Adrenal gland (tissue), 12 donors: Measurements from ENCODE around the gene TSR2. TPM values are rescaled to one million over a fixed set of nuclear protein-coding genes. Genes with fewer than 3 reads are reported as not detected.

ENCODE experiments used
- DNase-seq, 7 donors: peaks; one replicate each; pipeline ENCODE4 v3.0.0-alpha.2; 2019 to 2020
- H3K27ac ChIP-seq, 5 donors: fragments of 200-600 bp; sonication (generic) in 4 of 5; 1 replicate in 3 of 5; 2 replicates in 2 of 5; pipeline versions ENCODE4 v1.5.1 to v1.8.0; 2016 to 2020; ENCODE audit warnings: mild to moderate bottlenecking in 1 of 5
- H3K27me3 ChIP-seq: fragments of 200-600 bp; 2 replicates; pipeline ENCODE4 v1.8.0; 2021
- H3K36me3 ChIP-seq, 2 donors: fragments of 200-600 bp; replicated peaks in 1 of 2; 1 replicate in 1 of 2; 2 replicates in 1 of 2; pipeline versions ENCODE4 v1.5.1 to v1.8.0; 2018 to 2022
- H3K4me1 ChIP-seq, 2 donors: fragments of 200-600 bp; replicated peaks in 1 of 2; 1 replicate in 1 of 2; 2 replicates in 1 of 2; pipeline versions ENCODE4 v1.5.1 to v1.8.0; 2018 to 2021
- H3K4me3 ChIP-seq, 4 donors: fragments of 200-600 bp; sonication (generic) in 3 of 4; one replicate each; pipeline ENCODE4 v1.5.1; 2016 to 2018
- H3K9me3 ChIP-seq, 3 donors: fragments of 200-600 bp; sonication (generic) in 1 of 3; replicated peaks in 1 of 3; 1 replicate in 2 of 3; 2 replicates in 1 of 3; pipeline versions ENCODE4 v1.5.1 to v1.8.0; 2016 to 2021
- POLR2A ChIP-seq, 2 donors: fragments of 450-650 bp; IDR thresholded peaks; one replicate each; pipeline ENCODE4 v1.6.1; 2017; ENCODE audit warnings: antibody characterized with exemption in 2 of 2, mild to moderate bottlenecking in 2 of 2, moderate library complexity in 1 of 2
- WGBS, 4 donors: extraction: QIAGEN DNeasy Blood & Tissue Kit in 2 of 4; methylation state at CpG; one replicate each; pipeline versions ENCODE4 v1.1.5 to v1.1.7; 2013 to 2017; 5-methylcytosine and 5-hydroxymethylcytosine counted together
- intact Hi-C, 2 donors: fragments of 100-400 bp; cut with DNase I; formaldehyde crosslinking; loops; one replicate each; pipeline versions ENCODE4 v1.14.1 to v1.15.0; 2022 to 2023
- polyA plus RNA-seq, 3 donors: library from polyadenylated mRNA; stranded (reverse); fragments of 200-250 nt in 2 of 3; fragments of 350-450 nt in 1 of 3; fragmentation: Illumina TruSeq in 1 of 3; extraction: RNeasy Lipid Tissue Mini Kit (QIAGEN cat#74804) in 1 of 3; gene quantifications; one replicate each; pipeline ENCODE4 v1.2.3, GENCODE V29; 2013 to 2014
- total RNA-seq, 9 donors: library from RNA; depleted of rRNA in 4 of 9; stranded (reverse); fragments of >200 nt in 4 of 9; fragments of 120-200 nt in 1 of 9; fragmentation: NEBNext Ultra II Directional in 1 of 9; extraction: Animal tissue kit (Norgen Biotek cat#: 25700) in 1 of 9; gene quantifications; one replicate each; pipeline versions ENCODE4 v1.1.0 to v1.2.4, GENCODE V29; 2013 to 2023
- TF ChIP-seq, protein P1 (sequence below), 6 experiments: fragments of 450-650 bp in 4 of 6; fragments of 200-600 bp in 2 of 6; sonication (generic) in 1 of 6; IDR thresholded peaks; 1 replicate in 5 of 6; 2 replicates in 1 of 6; pipeline versions ENCODE4 v1.5.1 to v1.8.0; 2016 to 2021; ENCODE audit warnings: antibody characterized with exemption in 6 of 6, mild to moderate bottlenecking in 2 of 6, moderate library complexity in 1 of 6
- donor health status: healthy with polysubstance abuse.
- donor health status: Bipolar disorder and iron deficiency.
- donor health status: DM: yes; HTN: yes; CAD: no.
- donor health status: DM: no; HTN: no; CAD: no.
- donor health status: DM: no; HTN: no; CAD: no.
- donor health status: DM: yes; HTN: yes; CAD: no.

The TSR2 gene
- total and polyA plus RNA-seq, 12 donors, result 22.7 to 72.9 (median 50.2) TPM

DNA sequence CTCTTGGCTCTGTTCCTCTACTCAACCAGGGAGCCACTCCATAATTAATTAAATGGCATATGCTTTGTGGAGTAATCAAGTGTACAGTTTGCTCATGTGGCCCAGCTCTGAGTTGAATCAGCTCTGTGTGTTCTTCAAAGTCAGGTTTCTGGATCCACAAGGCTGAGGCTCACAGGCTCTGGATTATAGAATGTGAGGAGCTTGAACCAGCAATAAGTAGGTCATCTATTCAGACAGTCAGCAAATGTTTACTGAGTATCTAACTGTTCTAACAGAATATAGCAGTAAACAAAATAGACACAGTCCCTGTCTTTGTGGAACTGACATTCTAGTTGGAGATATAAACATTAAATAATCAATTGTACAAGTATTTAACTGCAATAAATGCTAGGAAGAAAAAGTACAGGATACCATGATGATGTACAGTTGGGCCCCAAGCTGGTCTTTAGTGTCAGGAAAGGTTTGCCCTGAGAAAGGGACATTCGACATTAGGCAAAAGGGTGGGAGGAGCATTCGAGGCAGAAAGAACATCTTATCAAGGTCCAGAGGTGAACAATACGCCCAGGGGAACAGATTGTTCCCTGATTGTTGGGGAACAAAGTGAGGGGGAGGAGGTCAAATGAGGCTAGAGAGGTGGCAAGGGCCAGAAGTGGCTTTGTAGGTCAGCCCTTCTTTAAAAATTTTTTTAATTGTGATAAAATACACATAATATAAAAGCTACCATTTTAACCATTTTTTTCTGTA, 20.5 kb upstream of the TSR2 start:
- TF ChIP-seq POLR2A (IDR thresholded peaks at IDR 0.05), result no peak
- TF ChIP-seq, protein P1, sequence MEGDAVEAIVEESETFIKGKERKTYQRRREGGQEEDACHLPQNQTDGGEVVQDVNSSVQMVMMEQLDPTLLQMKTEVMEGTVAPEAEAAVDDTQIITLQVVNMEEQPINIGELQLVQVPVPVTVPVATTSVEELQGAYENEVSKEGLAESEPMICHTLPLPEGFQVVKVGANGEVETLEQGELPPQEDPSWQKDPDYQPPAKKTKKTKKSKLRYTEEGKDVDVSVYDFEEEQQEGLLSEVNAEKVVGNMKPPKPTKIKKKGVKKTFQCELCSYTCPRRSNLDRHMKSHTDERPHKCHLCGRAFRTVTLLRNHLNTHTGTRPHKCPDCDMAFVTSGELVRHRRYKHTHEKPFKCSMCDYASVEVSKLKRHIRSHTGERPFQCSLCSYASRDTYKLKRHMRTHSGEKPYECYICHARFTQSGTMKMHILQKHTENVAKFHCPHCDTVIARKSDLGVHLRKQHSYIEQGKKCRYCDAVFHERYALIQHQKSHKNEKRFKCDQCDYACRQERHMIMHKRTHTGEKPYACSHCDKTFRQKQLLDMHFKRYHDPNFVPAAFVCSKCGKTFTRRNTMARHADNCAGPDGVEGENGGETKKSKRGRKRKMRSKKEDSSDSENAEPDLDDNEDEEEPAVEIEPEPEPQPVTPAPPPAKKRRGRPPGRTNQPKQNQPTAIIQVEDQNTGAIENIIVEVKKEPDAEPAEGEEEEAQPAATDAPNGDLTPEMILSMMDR (IDR thresholded peaks at IDR 0.05), result no peak
- 17 to 31% (median 21%) methylated on average over 3 of the region's 3 CpGs for WGBS, 4 donors
- DNase-seq, result peak in 5 of 7 donors; percentile 9 to 61 (median 25)
- no peaks in the 10 kb centered on the region for H3K36me3 ChIP-seq
- intact Hi-C loops, result no loop called here
- no peak overlapping the region for H3K4me3 ChIP-seq
- H3K27me3 ChIP-seq, result no peaks in the 10 kb centered on the region
- H3K4me1 ChIP-seq, result no peaks in the 10 kb centered on the region
- H3K9me3 ChIP-seq, result no peaks in the 10 kb centered on the region
- peak overlapping the region in 3 of 5 donors; percentile 1 to 40 (median 5) for H3K27ac ChIP-seq

DNA sequence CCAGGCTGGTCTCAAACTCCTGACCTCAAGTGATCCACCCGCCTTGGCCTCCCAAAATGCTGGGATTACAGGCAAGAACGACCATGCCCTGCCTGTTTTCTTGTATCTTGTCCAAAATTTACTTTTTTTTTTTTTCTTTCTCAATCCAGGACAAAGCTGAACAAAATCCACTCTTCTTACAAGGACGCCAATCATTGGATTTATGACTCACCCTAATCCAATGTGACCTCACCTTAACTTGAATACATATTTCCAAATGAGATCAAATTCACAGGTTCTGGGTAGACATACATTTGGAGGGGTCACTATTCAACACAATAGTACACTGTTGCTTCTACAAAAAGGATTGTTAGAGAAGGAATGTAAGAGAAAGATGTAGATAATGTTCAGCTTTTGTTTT, 18.0 kb upstream of the TSR2 start:
- Histone ChIP-seq H3K27ac (no peak overlapping the region), H3K4me3 (no peak overlapping the region), H3K27me3 (no peaks in the 10 kb centered on the region), H3K9me3 (no peaks in the 10 kb centered on the region), H3K36me3 (no peaks in the 10 kb centered on the region), H3K4me1 (no peaks in the 10 kb centered on the region)
- WGBS, 4 donors, result 54 to 62% (median 58%) methylated on average over 3 of the region's 3 CpGs
- intact Hi-C loops, result no loop called here
- DNase-seq, result no peak
- TF ChIP-seq POLR2A (IDR thresholded peaks at IDR 0.05), result no peak
- TF ChIP-seq, protein P1 (IDR thresholded peaks at IDR 0.05), result no peak

DNA sequence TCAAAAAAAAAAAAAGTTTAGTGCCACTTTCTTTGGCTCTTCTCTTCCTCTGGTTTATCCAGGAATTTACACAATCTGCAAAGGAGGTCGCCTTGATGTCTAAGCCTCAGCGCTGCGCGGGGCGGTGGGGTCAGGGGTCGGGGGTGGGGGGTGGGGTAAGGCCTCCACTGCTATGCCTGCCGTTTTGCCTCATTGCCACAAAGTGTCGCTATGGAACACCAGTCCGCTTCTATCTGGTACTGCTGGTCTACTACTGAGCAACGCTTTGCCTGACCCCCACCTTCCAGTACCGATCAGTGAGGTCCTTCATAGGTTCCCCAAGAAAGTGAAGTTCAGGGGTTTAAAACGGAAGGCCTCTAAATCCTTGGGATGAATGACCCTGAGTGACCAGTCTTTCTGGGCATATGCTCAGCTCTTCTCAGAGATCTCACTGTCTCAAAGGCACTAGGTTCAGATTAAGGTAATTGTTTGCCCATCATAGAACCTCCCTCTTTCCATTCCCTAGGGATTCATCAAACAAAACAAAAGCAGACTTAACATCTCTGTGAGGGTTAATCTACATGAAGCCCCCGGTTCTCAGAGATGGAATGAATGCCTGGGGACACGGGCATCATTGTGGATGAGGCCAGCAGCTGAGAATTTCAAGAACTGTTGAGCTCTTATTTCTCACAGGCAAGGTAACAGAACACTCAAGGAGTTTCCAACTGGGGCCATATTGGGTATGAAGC, 16.9 kb upstream of the TSR2 start:
- no peaks in the 10 kb centered on the region for H3K4me1 ChIP-seq
- no peak overlapping the region for H3K27ac ChIP-seq
- DNase-seq, result no peak
- H3K36me3 ChIP-seq, result no peaks in the 10 kb centered on the region
- intact Hi-C loops, result no loop called here
- no peak overlapping the region for H3K4me3 ChIP-seq
- no peak for TF ChIP-seq POLR2A (IDR thresholded peaks at IDR 0.05)
- TF ChIP-seq, protein P1 (IDR thresholded peaks at IDR 0.05), result no peak
- WGBS, 4 donors, result 33 to 55% (median 41%) methylated on average over 5 to 14 of the region's 14 CpGs
- H3K9me3 ChIP-seq, result no peaks in the 10 kb centered on the region
- no peaks in the 10 kb centered on the region for H3K27me3 ChIP-seq

DNA sequence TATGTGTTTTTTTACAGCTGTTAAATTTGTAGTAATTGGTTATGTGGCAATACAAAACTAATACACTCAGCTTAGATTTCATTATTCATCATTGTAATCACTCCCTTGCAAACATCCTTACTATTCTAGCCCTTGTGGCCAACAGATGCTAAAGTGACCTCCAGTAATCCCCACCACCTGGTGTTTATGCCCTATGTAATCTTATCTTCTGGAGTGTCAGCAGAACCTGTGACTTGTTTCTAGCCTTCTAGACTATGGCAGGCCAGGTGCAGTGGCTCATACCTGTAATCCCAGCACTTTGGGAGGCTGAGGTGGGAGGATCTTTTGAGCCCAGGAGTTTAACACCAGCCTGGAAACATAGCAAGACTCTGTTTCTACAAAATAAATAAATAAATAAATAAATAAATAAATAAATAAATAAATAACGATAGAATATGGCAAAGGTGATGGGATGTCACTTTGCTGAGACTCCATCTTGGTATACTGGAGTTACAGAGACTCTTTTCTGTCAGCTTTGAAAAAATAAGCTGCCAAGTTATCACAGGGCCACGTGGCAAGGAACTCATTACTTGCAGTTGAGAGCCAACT, 12.3 kb upstream of the TSR2 start:
- DNase-seq, result no peak
- WGBS, 4 donors, result 41 to 86% (median 71%) methylated on average over 2 of the region's 2 CpGs
- no peaks in the 10 kb centered on the region for H3K4me1 ChIP-seq
- intact Hi-C loops, result no loop called here
- TF ChIP-seq, protein P1 (IDR thresholded peaks at IDR 0.05), result no peak
- no peak for TF ChIP-seq POLR2A (IDR thresholded peaks at IDR 0.05)
- no peak overlapping the region for H3K27ac ChIP-seq
- H3K27me3 ChIP-seq, result no peaks in the 10 kb centered on the region
- no peaks in the 10 kb centered on the region for H3K36me3 ChIP-seq
- H3K9me3 ChIP-seq, result no peaks in the 10 kb centered on the region
- no peak overlapping the region for H3K4me3 ChIP-seq
